ENCODE measurements around the gene RER1. TPM values are rescaled to one million over a fixed set of nuclear protein-coding genes. Genes with fewer than 3 reads are reported as not detected.
A peak's percentile ranks its signal among the peaks of the same experiment; 100 is the strongest.
"Not testable (repeated sequence)": the region's sequence is repeated elsewhere in the genome, so short reads cannot be mapped to it uniquely, and the experiment has no call there.

Gene RER1
- total RNA-seq, 1 experiment from 2014 or later, result 133 TPM

- peaks cover 27% of the 10 kb centered on the region for H3K27me3 ChIP-seq (ENCODE audit: control insufficient read depth, insufficient read depth, low read length)
- H3K4me3 ChIP-seq (ENCODE audit: insufficient read depth, low read depth, low read length); H3K36me3 ChIP-seq (replicated peaks; ENCODE audit: control insufficient read depth, insufficient read depth, low read length); DNase-seq: not testable (repeated sequence)
Observed at GRCh38 chr1:2440346-2440745, 48.7 kb downstream of the RER1 start.

- peaks cover 27% of the 10 kb centered on the region for H3K27me3 ChIP-seq (ENCODE audit: control insufficient read depth, insufficient read depth, low read length)
- DNase-seq, result no peak
- no peak overlapping the region for H3K4me3 ChIP-seq (ENCODE audit: insufficient read depth, low read depth, low read length)
- no peaks in the 10 kb centered on the region for H3K36me3 ChIP-seq (replicated peaks; ENCODE audit: control insufficient read depth, insufficient read depth, low read length)
Observed at GRCh38 chr1:2441746-2442145, 50.1 kb downstream of the RER1 start.

GRCh38 chr1:2442661-2443060 is 51.0 kb downstream of the RER1 start:
- Histone ChIP-seq H3K36me3 (replicated peaks; ENCODE audit: control insufficient read depth, insufficient read depth, low read length) (no peaks in the 10 kb centered on the region), H3K27me3 (ENCODE audit: control insufficient read depth, insufficient read depth, low read length) (peaks cover 27% of the 10 kb centered on the region), H3K4me3 (ENCODE audit: insufficient read depth, low read depth, low read length) (no peak overlapping the region)
- DNase-seq, result no peak

- DNase-seq, result peak; percentile 92
- Histone ChIP-seq H3K27me3 (ENCODE audit: control insufficient read depth, insufficient read depth, low read length) (peaks cover 27% of the 10 kb centered on the region), H3K36me3 (replicated peaks; ENCODE audit: control insufficient read depth, insufficient read depth, low read length) (no peaks in the 10 kb centered on the region), H3K4me3 (ENCODE audit: insufficient read depth, low read depth, low read length) (peak overlapping the region; percentile 11; the same call in 1 of the 2 replicates)
Observed at GRCh38 chr1:2443277-2444137, 51.9 kb downstream of the RER1 start.

GRCh38 chr1:2444138-2444591 is 52.5 kb downstream of the RER1 start:
- Histone ChIP-seq H3K36me3 (replicated peaks; ENCODE audit: control insufficient read depth, insufficient read depth, low read length) (no peaks in the 10 kb centered on the region), H3K27me3 (ENCODE audit: control insufficient read depth, insufficient read depth, low read length) (peaks cover 27% of the 10 kb centered on the region), H3K4me3 (ENCODE audit: insufficient read depth, low read depth, low read length) (no peak overlapping the region)
- DNase-seq, result no peak

GRCh38 chr1:2445162-2445822 is 53.7 kb downstream of the RER1 start:
- DNase-seq, result no peak
- Histone ChIP-seq H3K27me3 (ENCODE audit: control insufficient read depth, insufficient read depth, low read length) (peaks cover 27% of the 10 kb centered on the region), H3K36me3 (replicated peaks; ENCODE audit: control insufficient read depth, insufficient read depth, low read length) (no peaks in the 10 kb centered on the region), H3K4me3 (ENCODE audit: insufficient read depth, low read depth, low read length) (no peak overlapping the region)

GRCh38 chr1:2445823-2446215 is 54.2 kb downstream of the RER1 start:
- Histone ChIP-seq H3K4me3 (ENCODE audit: insufficient read depth, low read depth, low read length) (no peak overlapping the region), H3K36me3 (replicated peaks; ENCODE audit: control insufficient read depth, insufficient read depth, low read length) (no peaks in the 10 kb centered on the region), H3K27me3 (ENCODE audit: control insufficient read depth, insufficient read depth, low read length) (peaks cover 27% of the 10 kb centered on the region)
- DNase-seq, result no peak

GRCh38 chr1:2446394-2446793 is 54.8 kb downstream of the RER1 start:
- DNase-seq, result peak; percentile 93
- peaks cover 27% of the 10 kb centered on the region for H3K27me3 ChIP-seq (ENCODE audit: control insufficient read depth, insufficient read depth, low read length)

GRCh38 chr1:2446861-2447260 is 55.2 kb downstream of the RER1 start:
- peaks cover 25% of the 10 kb centered on the region for H3K27me3 ChIP-seq (ENCODE audit: control insufficient read depth, insufficient read depth, low read length)
- no peak overlapping the region for H3K4me3 ChIP-seq (ENCODE audit: insufficient read depth, low read depth, low read length)
- no peak for DNase-seq

More at GRCh38 chr1:2446394-2446793, 54.8 kb downstream of the RER1 start:
- Histone ChIP-seq H3K36me3 (replicated peaks; ENCODE audit: control insufficient read depth, insufficient read depth, low read length) (no peaks in the 10 kb centered on the region), H3K4me3 (ENCODE audit: insufficient read depth, low read depth, low read length) (no peak overlapping the region)

GRCh38 chr1:2447276-2448097 is 55.8 kb downstream of the RER1 start:
- no peaks in the 10 kb centered on the region for H3K36me3 ChIP-seq (replicated peaks; ENCODE audit: control insufficient read depth, insufficient read depth, low read length)
- H3K27me3 ChIP-seq (ENCODE audit: control insufficient read depth, insufficient read depth, low read length), result peaks cover 21% of the 10 kb centered on the region
- DNase-seq, result peak; percentile 80
- no peak overlapping the region for H3K4me3 ChIP-seq (ENCODE audit: insufficient read depth, low read depth, low read length)

More at GRCh38 chr1:2446861-2447260, 55.2 kb downstream of the RER1 start:
- H3K36me3 ChIP-seq (replicated peaks; ENCODE audit: control insufficient read depth, insufficient read depth, low read length), result no peaks in the 10 kb centered on the region

- no peaks in the 10 kb centered on the region for H3K36me3 ChIP-seq (replicated peaks; ENCODE audit: control insufficient read depth, insufficient read depth, low read length)
- DNase-seq, result no peak
- no peak overlapping the region for H3K4me3 ChIP-seq (ENCODE audit: insufficient read depth, low read depth, low read length)
- H3K27me3 ChIP-seq (ENCODE audit: control insufficient read depth, insufficient read depth, low read length), result peaks cover 15% of the 10 kb centered on the region
Observed at GRCh38 chr1:2448098-2448445, 56.4 kb downstream of the RER1 start.

- DNase-seq, result peak; percentile 73
- Histone ChIP-seq H3K36me3 (replicated peaks; ENCODE audit: control insufficient read depth, insufficient read depth, low read length) (no peaks in the 10 kb centered on the region), H3K27me3 (ENCODE audit: control insufficient read depth, insufficient read depth, low read length) (peaks cover under 1% of the 10 kb centered on the region; the same call in 1 of the 2 replicates), H3K4me3 (ENCODE audit: insufficient read depth, low read depth, low read length) (no peak overlapping the region)
Observed at GRCh38 chr1:2449636-2450454, 58.2 kb downstream of the RER1 start.

- DNase-seq, result no peak
- H3K4me3 ChIP-seq (ENCODE audit: insufficient read depth, low read depth, low read length), result no peak overlapping the region
- no peaks in the 10 kb centered on the region for H3K36me3 ChIP-seq (replicated peaks; ENCODE audit: control insufficient read depth, insufficient read depth, low read length)
- no peaks in the 10 kb centered on the region for H3K27me3 ChIP-seq (ENCODE audit: control insufficient read depth, insufficient read depth, low read length)
Observed at GRCh38 chr1:2451741-2452140, 60.1 kb downstream of the RER1 start.
